Upper lobe of left lung (tissue), 6 donors: ENCODE results near the gene CDH12. TPM values are rescaled to one million over a fixed set of nuclear protein-coding genes. Genes with fewer than 3 reads are reported as not detected.
"Not testable (repeated sequence)": the region's sequence is repeated elsewhere in the genome, so short reads cannot be mapped to it uniquely, and the experiment has no call there.

ENCODE experiments used
- ATAC-seq, 2 donors: fragments of 200-7000 bp; cut with Tn5 transposase; one replicate each; pipeline ENCODE4 v1.9.1; 2022; ENCODE audit warnings: mild to moderate bottlenecking in 2 of 2, moderate library complexity in 2 of 2; ENCODE audit not compliant: low FRiP score in 2 of 2
- DNase-seq, 2 donors: peaks; one replicate each; pipeline ENCODE4 v3.0.0-alpha.2; 2019 to 2020
- H3K27ac ChIP-seq, 4 donors: fragments of 200-600 bp; sonication (generic); one replicate each; pipeline ENCODE4 v1.5.1; 2016 to 2019
- H3K27me3 ChIP-seq, 4 donors: fragments of 200-600 bp; sonication (generic); one replicate each; pipeline ENCODE4 v1.5.1; 2017 to 2019
- H3K36me3 ChIP-seq, 4 donors: fragments of 200-600 bp; sonication (generic); one replicate each; pipeline ENCODE4 v1.5.1; 2016 to 2019
- H3K4me1 ChIP-seq, 4 donors: fragments of 200-600 bp; sonication (generic); one replicate each; pipeline ENCODE4 v1.5.1; 2018 to 2019
- H3K4me3 ChIP-seq, 4 donors: fragments of 200-600 bp; sonication (generic); one replicate each; pipeline ENCODE4 v1.5.1; 2017 to 2019; ENCODE audit warnings: mild to moderate bottlenecking in 2 of 4, moderate library complexity in 1 of 4
- H3K9me3 ChIP-seq, 4 donors: fragments of 200-600 bp; sonication (generic); one replicate each; pipeline ENCODE4 v1.5.1; 2018 to 2019
- EP300 ChIP-seq, 4 donors: sonication (generic); formaldehyde crosslinking; IDR thresholded peaks; one replicate each; pipeline ENCODE4 v1.5.1; 2017; ENCODE audit warnings: antibody characterized with exemption in 4 of 4, control low read depth in 2 of 4
- POLR2A ChIP-seq, 4 donors: fragments of 450-650 bp; IDR thresholded peaks; one replicate each; pipeline ENCODE4 v1.5.1; 2016 to 2017; ENCODE audit warnings: antibody characterized with exemption in 4 of 4, mild to moderate bottlenecking in 2 of 4
- POLR2AphosphoS5 ChIP-seq, 2 donors: sonication (generic); formaldehyde crosslinking; IDR thresholded peaks; one replicate each; pipeline ENCODE4 v1.5.1; 2017; ENCODE audit warnings: antibody characterized with exemption in 2 of 2
- WGBS, 2 donors: methylation state at CpG; one replicate each; pipeline ENCODE4 v1.1.5; 2017 to 2018; 5-methylcytosine and 5-hydroxymethylcytosine counted together
- total RNA-seq, 6 donors: library from RNA; depleted of rRNA in 4 of 6; stranded (reverse); fragments of >200 nt in 4 of 6; gene quantifications; one replicate each; pipeline versions ENCODE4 v1.1.0 to v1.2.1, GENCODE V29; 2016 to 2021
- TF ChIP-seq, protein P1 (sequence below), 6 experiments: fragments of 450-650 bp in 4 of 6; fragments of 200-600 bp in 2 of 6; sonication (generic) in 2 of 6; IDR thresholded peaks; one replicate each; pipeline ENCODE4 v1.5.1; 2016 to 2019; ENCODE audit warnings: antibody characterized with exemption in 6 of 6
- donor health status: DM: no; HTN: no; CAD: no; lungs with moderate emphysema.
- donor health status: DM: no; HTN: yes; CAD: no; lungs with severe emphysema.

CDH12 gene
- total RNA-seq, 6 donors from 2014 or later = 0.10 to 0.49 TPM; not detected in 4

DNA sequence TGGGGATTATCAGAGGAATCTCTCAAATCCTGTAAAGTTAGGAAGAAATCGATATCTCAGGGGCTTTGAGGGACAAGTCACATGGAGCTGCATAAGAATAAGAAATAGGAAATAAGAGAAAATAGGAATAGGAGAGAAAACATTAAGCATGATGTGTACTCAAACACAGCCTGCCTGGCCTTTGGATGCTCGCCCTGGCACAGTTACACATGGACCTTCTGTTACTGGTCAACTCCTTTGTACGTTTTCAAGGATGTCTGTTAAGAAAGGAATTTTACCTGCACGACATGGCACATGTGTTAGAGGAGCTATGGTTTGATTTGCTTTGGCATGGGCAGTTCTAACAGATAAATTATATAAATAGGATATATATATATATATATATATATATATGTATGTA lies 321.2 kb downstream of the CDH12 start:
- TF ChIP-seq, protein P1, sequence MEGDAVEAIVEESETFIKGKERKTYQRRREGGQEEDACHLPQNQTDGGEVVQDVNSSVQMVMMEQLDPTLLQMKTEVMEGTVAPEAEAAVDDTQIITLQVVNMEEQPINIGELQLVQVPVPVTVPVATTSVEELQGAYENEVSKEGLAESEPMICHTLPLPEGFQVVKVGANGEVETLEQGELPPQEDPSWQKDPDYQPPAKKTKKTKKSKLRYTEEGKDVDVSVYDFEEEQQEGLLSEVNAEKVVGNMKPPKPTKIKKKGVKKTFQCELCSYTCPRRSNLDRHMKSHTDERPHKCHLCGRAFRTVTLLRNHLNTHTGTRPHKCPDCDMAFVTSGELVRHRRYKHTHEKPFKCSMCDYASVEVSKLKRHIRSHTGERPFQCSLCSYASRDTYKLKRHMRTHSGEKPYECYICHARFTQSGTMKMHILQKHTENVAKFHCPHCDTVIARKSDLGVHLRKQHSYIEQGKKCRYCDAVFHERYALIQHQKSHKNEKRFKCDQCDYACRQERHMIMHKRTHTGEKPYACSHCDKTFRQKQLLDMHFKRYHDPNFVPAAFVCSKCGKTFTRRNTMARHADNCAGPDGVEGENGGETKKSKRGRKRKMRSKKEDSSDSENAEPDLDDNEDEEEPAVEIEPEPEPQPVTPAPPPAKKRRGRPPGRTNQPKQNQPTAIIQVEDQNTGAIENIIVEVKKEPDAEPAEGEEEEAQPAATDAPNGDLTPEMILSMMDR (IDR thresholded peaks at IDR 0.05) = no peak
- no peak for TF ChIP-seq POLR2AphosphoS5 (IDR thresholded peaks at IDR 0.05)
- TF ChIP-seq POLR2A (IDR thresholded peaks at IDR 0.05) = no peak
- no peak for TF ChIP-seq EP300 (IDR thresholded peaks at IDR 0.05)
- H3K9me3 ChIP-seq = no peaks in the 10 kb centered on the region
- H3K27ac ChIP-seq = no peak overlapping the region
- WGBS, 2 donors = 67 to 74% methylated on average over 4 of the region's 4 CpGs
- H3K27me3 ChIP-seq = no peaks in the 10 kb centered on the region
- H3K4me3 ChIP-seq = no peak overlapping the region
- no peak for DNase-seq
- ATAC-seq = no peak
- no peaks in the 10 kb centered on the region for H3K36me3 ChIP-seq
- H3K4me1 ChIP-seq = no peaks in the 10 kb centered on the region

DNA sequence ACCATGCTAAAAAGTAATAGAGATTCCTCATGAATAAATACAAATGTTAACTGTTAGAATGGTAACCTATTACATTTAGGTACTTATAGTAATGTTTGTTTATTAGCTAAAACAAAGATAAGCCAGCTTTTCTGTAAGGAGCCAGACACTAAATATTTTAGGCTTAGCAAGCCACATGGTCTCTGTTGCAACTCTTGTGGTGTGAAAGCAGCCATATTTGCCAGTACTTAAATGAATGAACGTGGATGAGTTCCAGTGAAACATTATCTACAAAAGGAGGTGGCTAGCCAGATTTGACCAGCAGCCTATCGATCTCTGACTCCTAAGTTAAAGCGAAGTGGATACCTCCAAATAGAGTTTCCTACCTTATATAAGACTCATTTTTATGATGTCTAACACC lies 331.6 kb downstream of the CDH12 start:
- Histone ChIP-seq H3K9me3 (no peaks in the 10 kb centered on the region), H3K27ac (no peak overlapping the region), H3K36me3 (no peaks in the 10 kb centered on the region), H3K4me3 (no peak overlapping the region), H3K27me3 (no peaks in the 10 kb centered on the region), H3K4me1 (no peaks in the 10 kb centered on the region)
- TF ChIP-seq, protein P1 (IDR thresholded peaks at IDR 0.05) = no peak
- no peak for TF ChIP-seq EP300 (IDR thresholded peaks at IDR 0.05)
- no peak for TF ChIP-seq POLR2AphosphoS5 (IDR thresholded peaks at IDR 0.05)
- no peak for TF ChIP-seq POLR2A (IDR thresholded peaks at IDR 0.05)
- DNase-seq (no peak), ATAC-seq (no peak)
- 58 to 68% methylated on average over 3 of the region's 3 CpGs for WGBS, 2 donors

DNA sequence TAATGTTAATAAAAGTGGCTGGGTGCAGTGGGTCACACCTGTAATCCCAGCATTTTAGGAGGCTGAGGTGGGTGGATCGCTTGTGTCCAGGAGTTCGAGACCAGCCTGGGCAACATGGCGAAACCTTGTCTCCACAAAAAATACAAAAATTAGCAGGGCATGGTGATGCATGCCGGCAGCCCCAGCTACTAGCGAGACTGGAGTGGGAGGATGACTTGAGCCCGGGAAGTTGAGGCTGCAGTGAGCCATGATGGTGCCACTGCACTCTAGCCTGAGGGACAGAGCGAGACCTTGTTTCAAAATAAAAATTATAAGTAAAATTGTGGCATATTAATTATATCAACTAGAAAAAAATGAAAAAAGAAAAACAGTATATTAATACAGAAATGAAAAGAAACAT lies 336.6 kb downstream of the CDH12 start:
- 88 to 90% methylated on average over 7 of the region's 7 CpGs for WGBS, 2 donors
- H3K27me3 ChIP-seq, H3K36me3 ChIP-seq, H3K4me3 ChIP-seq, ATAC-seq, H3K4me1 ChIP-seq, DNase-seq, H3K27ac ChIP-seq, H3K9me3 ChIP-seq: not testable (repeated sequence)

DNA sequence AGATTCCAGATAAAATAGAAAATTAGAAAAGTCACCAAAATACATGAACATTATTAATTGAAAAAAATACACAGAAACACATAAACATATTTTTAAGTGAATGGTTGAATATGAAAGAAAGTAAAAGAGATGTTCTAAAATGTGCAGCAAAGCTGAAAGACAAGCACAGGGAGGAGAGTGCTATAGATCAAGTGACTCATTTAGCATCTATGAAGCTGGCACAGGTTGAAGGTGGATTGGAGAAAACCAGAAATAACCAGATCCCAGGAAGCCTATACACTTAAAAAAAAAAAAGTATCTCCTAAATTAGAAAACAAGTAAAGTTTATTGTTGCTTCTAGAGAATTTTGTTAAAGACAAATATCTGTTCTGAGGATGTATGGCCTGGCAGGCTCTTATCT lies 338.9 kb downstream of the CDH12 start:
- Histone ChIP-seq H3K27me3 (no peaks in the 10 kb centered on the region), H3K4me3 (no peak overlapping the region), H3K9me3 (no peaks in the 10 kb centered on the region)

DNA sequence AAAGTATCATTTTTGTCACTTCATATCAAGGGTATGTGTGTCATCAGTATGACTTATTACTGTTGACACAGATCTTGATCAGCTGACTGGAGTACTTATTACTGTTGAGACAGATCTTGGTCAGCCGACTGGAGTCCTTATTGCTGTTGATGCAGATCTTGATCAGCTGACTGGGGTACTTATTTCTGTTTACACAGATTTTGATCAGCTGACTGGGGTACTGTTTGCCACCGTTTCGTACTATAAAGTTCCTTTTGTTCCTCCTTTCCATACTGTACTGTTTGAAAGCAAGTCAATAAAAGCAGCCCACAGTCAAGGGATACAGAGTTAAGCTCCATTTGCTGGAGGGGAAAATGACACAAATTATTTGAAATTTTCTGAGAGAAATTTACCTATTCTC lies 347.3 kb downstream of the CDH12 start:
- no peaks in the 10 kb centered on the region for H3K4me1 ChIP-seq
- no peak overlapping the region for H3K27ac ChIP-seq
- H3K9me3 ChIP-seq = no peaks in the 10 kb centered on the region
- DNase-seq (no peak), ATAC-seq (no peak)
- no peaks in the 10 kb centered on the region for H3K36me3 ChIP-seq
- WGBS, 2 donors = 40 to 41% methylated on average over 3 of the region's 3 CpGs
- H3K4me3 ChIP-seq = no peak overlapping the region
- no peak for TF ChIP-seq EP300 (IDR thresholded peaks at IDR 0.05)
- no peak for TF ChIP-seq POLR2A (IDR thresholded peaks at IDR 0.05)
- TF ChIP-seq, protein P1 (IDR thresholded peaks at IDR 0.05) = no peak
- no peak for TF ChIP-seq POLR2AphosphoS5 (IDR thresholded peaks at IDR 0.05)
- no peaks in the 10 kb centered on the region for H3K27me3 ChIP-seq

More for the DNA sequence above, 338.9 kb downstream of the CDH12 start:
- H3K4me1 ChIP-seq = no peaks in the 10 kb centered on the region
- no peak for TF ChIP-seq EP300 (IDR thresholded peaks at IDR 0.05)
- no peak for TF ChIP-seq POLR2AphosphoS5 (IDR thresholded peaks at IDR 0.05)
- TF ChIP-seq POLR2A (IDR thresholded peaks at IDR 0.05) = no peak
- ATAC-seq (no peak), DNase-seq (no peak)
- no peak overlapping the region for H3K27ac ChIP-seq
- H3K36me3 ChIP-seq = no peaks in the 10 kb centered on the region

DNA sequence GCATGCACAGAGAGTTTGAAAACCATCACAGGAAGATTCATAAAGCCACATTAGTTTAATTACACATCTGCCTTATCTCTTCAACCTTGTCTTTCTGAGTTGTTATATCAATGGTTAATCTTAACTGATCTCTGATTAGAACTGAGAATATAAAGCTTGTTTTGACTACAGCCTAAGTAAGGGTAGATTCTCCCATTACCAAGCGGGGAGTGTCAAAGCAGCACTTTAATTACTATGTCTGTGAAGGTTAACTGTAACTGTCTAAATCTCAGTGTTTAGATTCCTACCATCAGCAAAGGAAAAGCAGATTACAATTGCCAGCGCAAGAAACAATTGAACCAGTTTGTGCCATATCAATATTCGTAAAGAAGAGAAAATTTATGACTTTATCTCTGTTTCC lies 348.7 kb downstream of the CDH12 start:
- DNase-seq = no peak
- Histone ChIP-seq H3K27me3 (no peaks in the 10 kb centered on the region), H3K36me3 (no peaks in the 10 kb centered on the region), H3K9me3 (no peaks in the 10 kb centered on the region), H3K27ac (no peak overlapping the region), H3K4me1 (no peaks in the 10 kb centered on the region), H3K4me3 (no peak overlapping the region)
- TF ChIP-seq POLR2A (IDR thresholded peaks at IDR 0.05) (no peak), POLR2AphosphoS5 (IDR thresholded peaks at IDR 0.05) (no peak)
- TF ChIP-seq, protein P1 (IDR thresholded peaks at IDR 0.05) = no peak
- WGBS, 2 donors = 77 to 78% methylated on average over 3 of the region's 3 CpGs
- no peak for ATAC-seq
